ENCODE data around the gene PRICKLE1.
"Not testable (repeated sequence)": the region's sequence is repeated elsewhere in the genome, so short reads cannot be mapped to it uniquely, and the experiment has no call there.

Gene PRICKLE1

DNA sequence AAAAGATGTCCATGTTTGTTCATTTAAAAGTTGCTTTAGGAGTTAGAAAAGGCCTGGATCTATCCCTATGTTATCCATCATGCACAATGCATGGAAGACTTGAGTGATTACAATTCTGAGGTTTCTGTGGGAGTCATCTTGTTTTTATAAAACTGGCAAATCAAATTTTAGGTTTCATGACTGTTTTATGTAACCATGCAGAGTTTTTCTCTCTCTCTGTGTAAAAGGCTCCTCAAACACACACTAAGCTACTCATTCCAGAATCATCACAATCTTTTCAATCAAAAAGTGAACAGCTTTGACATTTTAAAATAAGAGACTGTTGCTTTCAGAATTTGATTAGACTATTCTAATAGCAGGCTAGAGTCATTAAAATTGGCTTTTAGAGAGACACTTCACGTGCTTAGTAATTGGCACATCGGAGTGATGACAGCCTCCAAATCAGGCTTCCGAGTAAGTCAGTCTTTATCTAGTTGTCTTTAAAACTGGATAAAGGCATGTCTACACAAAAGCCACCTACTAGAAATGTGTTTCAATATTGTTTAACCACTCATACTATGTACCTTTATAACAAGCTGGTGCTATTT, 31.9 kb downstream of the PRICKLE1 start:
- H3K36me3 Mint-ChIP-seq (ENCODE audit: insufficient read depth) = no peaks in the 10 kb centered on the region
- DNase-seq (no peak), ATAC-seq (replicated peaks) (no peak)
- H3K27ac Mint-ChIP-seq = no peak overlapping the region
- H3K9me3 Mint-ChIP-seq = peaks cover 0 to 2% of the 10 kb centered on the region in 2 donors
- no peaks in the 10 kb centered on the region for H3K4me1 Mint-ChIP-seq (ENCODE audit: low read depth in 2 of 2)
- no peaks in the 10 kb centered on the region for H3K27me3 Mint-ChIP-seq
- H3K4me3 Mint-ChIP-seq = no peak overlapping the region

DNA sequence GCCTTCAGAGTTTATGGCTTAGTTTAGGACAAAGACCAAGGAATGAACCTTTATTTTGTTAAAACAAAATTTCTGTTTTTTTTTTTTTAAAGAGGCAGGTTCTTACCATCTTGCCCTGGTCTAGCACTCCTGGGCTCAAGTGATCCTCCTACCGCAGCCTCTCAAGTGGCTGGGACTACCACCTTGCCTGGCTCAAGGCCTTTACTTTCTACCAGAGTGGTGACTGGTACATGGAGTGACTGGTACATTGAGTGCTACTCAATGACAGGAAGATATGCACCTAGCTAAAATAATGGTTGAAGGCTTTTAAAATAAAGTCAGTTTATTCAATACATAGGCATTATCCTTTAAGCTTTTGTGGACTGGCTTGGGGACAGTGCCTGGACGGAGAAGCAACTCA, 32.6 kb downstream of the PRICKLE1 start:
- Mint-ChIP-seq H3K27me3 (no peaks in the 10 kb centered on the region), H3K9me3 (peaks cover 0 to 2% of the 10 kb centered on the region in 2 donors), H3K27ac (no peak overlapping the region), H3K4me1 (ENCODE audit: low read depth in 2 of 2) (no peaks in the 10 kb centered on the region), H3K36me3 (ENCODE audit: insufficient read depth) (no peaks in the 10 kb centered on the region), H3K4me3 (no peak overlapping the region)
- no peak for ATAC-seq (replicated peaks)
- DNase-seq = no peak

DNA sequence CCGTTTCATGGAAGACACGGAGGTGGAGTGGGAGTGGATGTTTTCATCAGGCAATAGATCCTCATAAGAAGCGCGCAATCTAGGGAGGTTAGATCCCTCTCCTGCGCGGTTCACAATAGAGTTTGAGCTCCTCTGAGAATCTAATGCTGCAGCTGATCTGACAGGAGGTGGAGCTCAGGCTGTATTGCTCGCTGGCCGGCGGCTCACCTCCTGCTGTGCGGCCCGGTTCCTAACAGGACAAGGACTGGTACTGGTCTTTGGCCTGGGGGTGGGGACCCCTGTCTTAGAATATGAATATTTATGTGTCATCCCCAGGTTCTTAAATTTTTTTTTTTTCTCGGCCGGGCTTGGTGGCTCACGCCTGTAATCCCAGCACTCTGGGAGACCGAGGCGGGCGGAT, 36.7 kb downstream of the PRICKLE1 start:
- H3K4me3 Mint-ChIP-seq = no peak overlapping the region
- peaks cover 0 to 2% of the 10 kb centered on the region in 2 donors for H3K9me3 Mint-ChIP-seq
- ATAC-seq (replicated peaks) (no peak), DNase-seq (no peak)
- no peaks in the 10 kb centered on the region for H3K36me3 Mint-ChIP-seq (ENCODE audit: insufficient read depth)
- H3K27me3 Mint-ChIP-seq = peaks cover 8 to 14% of the 10 kb centered on the region in 2 donors
- H3K27ac Mint-ChIP-seq = no peak overlapping the region
- H3K4me1 Mint-ChIP-seq (ENCODE audit: low read depth in 2 of 2) = no peaks in the 10 kb centered on the region

DNA sequence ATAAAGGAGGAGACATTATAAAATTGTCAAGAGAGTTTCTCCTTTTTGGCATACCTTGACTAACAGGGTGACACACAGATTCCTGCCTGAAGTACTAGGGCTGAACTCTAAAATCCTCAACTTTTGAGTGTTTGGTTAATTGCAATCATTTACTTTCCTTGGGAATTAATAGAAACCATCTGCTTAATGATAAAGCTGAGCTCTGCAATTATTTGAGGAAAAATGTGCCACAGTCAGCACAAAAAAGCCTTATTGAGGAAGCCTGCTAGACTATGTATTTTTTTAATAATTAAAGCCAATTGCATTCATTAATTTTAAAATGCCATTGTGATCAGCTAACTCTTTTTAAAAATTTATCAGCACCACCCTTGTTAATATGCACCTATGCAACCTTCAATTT, 38.7 kb downstream of the PRICKLE1 start:
- H3K4me1 Mint-ChIP-seq (ENCODE audit: low read depth in 2 of 2) = no peaks in the 10 kb centered on the region
- H3K36me3 Mint-ChIP-seq (ENCODE audit: insufficient read depth) = no peaks in the 10 kb centered on the region
- H3K27me3 Mint-ChIP-seq = peaks cover 8 to 14% of the 10 kb centered on the region in 2 donors
- no peak for ATAC-seq (replicated peaks)
- no peak overlapping the region for H3K27ac Mint-ChIP-seq
- no peak for DNase-seq
- no peak overlapping the region for H3K4me3 Mint-ChIP-seq
- H3K9me3 Mint-ChIP-seq = no peaks in the 10 kb centered on the region

DNA sequence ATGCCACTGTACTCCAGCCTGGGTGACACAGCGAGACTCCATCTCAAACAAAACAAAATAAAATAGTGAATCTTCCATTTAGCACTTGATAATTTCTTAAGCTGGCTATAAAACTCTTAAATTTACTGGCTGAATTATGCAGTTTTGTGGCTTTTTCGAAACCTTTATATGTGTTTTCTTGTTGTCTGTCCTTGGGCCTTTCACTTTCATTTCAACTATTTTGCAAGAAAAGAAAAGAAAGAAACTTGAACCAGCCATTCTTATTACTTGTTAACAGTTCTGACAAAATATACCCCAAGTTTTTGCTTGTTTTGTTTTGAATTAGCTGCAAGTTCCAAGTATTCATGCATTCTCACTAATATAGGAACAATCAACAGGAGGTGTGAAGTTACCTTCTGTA, 42.8 kb downstream of the PRICKLE1 start:
- Mint-ChIP-seq H3K36me3 (ENCODE audit: insufficient read depth) (no peaks in the 10 kb centered on the region), H3K4me3 (no peak overlapping the region)
- no peak for ATAC-seq (replicated peaks)

DNA sequence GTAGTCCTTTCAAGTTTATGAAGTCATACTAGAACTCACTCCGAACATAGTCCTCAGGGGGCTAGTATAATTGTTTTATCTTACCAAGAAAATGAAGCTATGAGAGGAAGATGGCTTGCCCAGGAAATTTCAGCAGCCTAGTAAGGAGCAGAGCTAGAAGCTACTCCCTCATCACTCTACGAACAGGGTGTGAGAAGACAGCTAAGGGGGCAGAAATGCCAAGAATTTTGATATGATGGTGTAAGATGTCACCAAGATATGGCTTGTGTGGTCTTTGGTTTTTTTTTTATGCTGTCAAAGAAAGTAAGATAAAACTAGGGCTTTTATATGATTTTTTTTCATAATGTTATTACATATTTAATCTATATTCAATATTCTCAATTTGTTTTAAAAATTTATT, 47.6 kb downstream of the PRICKLE1 start:
- no peaks in the 10 kb centered on the region for H3K4me1 Mint-ChIP-seq (ENCODE audit: low read depth in 2 of 2)
- H3K36me3 Mint-ChIP-seq (ENCODE audit: insufficient read depth) = no peaks in the 10 kb centered on the region
- DNase-seq (no peak), ATAC-seq (replicated peaks) (no peak)
- no peaks in the 10 kb centered on the region for H3K9me3 Mint-ChIP-seq
- H3K4me3 Mint-ChIP-seq = no peak overlapping the region
- peaks cover 17 to 21% of the 10 kb centered on the region in 2 donors for H3K27me3 Mint-ChIP-seq
- H3K27ac Mint-ChIP-seq = no peak overlapping the region

More for the DNA sequence above, 42.8 kb downstream of the PRICKLE1 start:
- peaks cover 11 to 21% of the 10 kb centered on the region in 2 donors for H3K27me3 Mint-ChIP-seq
- no peaks in the 10 kb centered on the region for H3K9me3 Mint-ChIP-seq
- H3K4me1 Mint-ChIP-seq (ENCODE audit: low read depth in 2 of 2) = no peaks in the 10 kb centered on the region
- no peak overlapping the region for H3K27ac Mint-ChIP-seq
- DNase-seq = no peak

DNA sequence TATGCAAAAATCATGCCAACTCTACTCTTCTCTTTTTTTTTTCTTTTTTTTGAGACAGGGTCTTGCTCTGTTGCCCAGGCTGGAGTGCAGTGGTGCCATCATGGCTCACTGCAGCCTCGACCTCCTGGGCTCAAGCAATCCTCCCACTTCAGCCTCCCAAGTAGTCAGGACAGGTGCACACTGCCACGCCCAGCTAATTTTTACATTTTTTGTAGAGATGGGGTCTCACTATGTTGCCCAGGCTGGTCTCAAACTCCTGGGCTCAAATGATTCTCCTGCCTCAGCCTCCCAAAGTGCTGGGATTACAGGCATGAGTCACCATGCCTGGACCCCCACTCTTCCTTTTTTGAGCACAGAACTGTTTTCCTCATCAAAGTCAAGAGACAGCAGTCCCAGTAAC, 48.2 kb downstream of the PRICKLE1 start:
- not testable (repeated sequence) for H3K4me1 Mint-ChIP-seq (ENCODE audit: low read depth in 2 of 2); ATAC-seq (replicated peaks); H3K36me3 Mint-ChIP-seq (ENCODE audit: insufficient read depth); H3K9me3 Mint-ChIP-seq; H3K4me3 Mint-ChIP-seq; DNase-seq; H3K27ac Mint-ChIP-seq
- peaks cover 21 to 23% of the 10 kb centered on the region in 2 donors for H3K27me3 Mint-ChIP-seq

DNA sequence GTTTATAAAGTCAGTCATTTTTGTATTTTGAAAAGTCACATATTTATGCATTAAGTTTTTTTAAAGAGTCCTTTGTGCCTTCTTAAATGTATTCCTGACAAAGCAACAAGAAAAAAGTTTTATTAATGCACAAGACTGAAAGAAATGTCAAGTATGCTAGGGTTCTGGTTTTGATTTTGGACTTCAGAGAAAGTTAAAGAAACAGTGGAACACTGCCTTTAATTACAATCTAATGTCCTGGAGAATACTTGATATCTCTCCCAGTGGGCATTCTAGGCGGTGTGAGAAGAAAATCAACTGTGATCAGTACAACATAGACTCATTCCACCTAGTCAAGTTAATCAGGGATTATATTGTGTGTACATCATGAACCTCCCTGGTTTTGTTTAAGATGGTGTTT, 49.9 kb downstream of the PRICKLE1 start:
- H3K27ac Mint-ChIP-seq = no peak overlapping the region
- no peak for ATAC-seq (replicated peaks)

DNA sequence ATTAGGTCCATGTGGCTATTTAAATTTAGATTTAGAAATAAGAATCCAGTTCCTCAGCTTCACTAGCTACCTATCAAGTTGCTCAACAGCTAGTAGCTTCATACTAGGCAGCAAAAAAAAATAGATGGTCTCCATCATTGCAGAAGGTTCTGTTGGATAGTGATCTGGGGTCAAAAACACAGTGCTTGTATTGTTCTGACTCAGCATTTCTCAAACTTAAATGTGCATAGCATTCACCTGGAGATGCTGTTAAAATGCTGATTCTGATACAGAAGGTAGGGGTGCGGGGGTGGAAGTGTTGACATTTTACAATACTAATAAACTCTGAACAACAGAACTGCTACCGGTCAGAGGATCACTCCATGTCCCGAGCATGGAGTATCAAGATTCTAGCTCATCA, 51.3 kb downstream of the PRICKLE1 start:
- Mint-ChIP-seq H3K36me3 (ENCODE audit: insufficient read depth) (no peaks in the 10 kb centered on the region), H3K9me3 (no peaks in the 10 kb centered on the region), H3K27ac (no peak overlapping the region), H3K27me3 (peaks cover 16 to 25% of the 10 kb centered on the region in 2 donors), H3K4me1 (ENCODE audit: low read depth in 2 of 2) (no peaks in the 10 kb centered on the region), H3K4me3 (no peak overlapping the region)
- no peak for DNase-seq
- ATAC-seq (replicated peaks) = no peak

More for the DNA sequence above, 49.9 kb downstream of the PRICKLE1 start:
- Mint-ChIP-seq H3K9me3 (no peaks in the 10 kb centered on the region), H3K4me1 (ENCODE audit: low read depth in 2 of 2) (no peaks in the 10 kb centered on the region), H3K27me3 (peaks cover 21 to 25% of the 10 kb centered on the region in 2 donors), H3K36me3 (ENCODE audit: insufficient read depth) (no peaks in the 10 kb centered on the region), H3K4me3 (no peak overlapping the region)
- no peak for DNase-seq

DNA sequence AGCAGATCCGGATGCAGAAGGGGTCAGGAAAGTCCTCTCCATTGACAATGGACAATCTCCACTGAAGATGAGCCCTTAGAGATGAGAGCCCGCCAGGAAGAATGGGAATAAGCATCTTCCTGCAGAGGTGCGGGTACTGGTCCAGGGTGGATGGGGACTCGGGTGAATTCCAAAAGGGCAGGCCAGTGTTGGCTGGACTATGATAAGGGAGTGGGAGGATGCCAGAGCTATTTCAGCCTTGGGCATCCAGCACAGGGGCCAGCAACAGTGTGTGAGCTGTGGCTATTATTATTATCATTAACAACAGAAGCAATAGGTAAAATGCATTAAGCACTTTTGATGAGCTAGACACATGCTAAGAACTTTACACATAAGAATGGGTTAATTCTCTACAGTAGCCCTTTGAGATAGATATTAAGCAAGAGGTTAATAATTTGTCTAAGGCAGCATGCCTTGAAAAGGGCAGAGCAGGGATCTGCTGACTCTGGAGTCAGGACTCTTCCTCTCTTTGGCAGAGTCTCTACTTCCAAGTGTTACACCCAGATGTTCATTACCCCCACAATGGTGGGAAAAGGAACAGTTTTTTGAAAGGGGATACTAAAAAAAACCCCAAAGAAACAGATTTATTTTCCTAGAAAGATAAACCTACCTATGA, 55.2 kb downstream of the PRICKLE1 start:
- DNase-seq (no peak), ATAC-seq (replicated peaks) (no peak)
- Mint-ChIP-seq H3K9me3 (no peaks in the 10 kb centered on the region), H3K4me1 (ENCODE audit: low read depth in 2 of 2) (no peaks in the 10 kb centered on the region), H3K36me3 (ENCODE audit: insufficient read depth) (no peaks in the 10 kb centered on the region), H3K27me3 (peaks cover 8 to 16% of the 10 kb centered on the region in 2 donors), H3K4me3 (no peak overlapping the region), H3K27ac (no peak overlapping the region)

DNA sequence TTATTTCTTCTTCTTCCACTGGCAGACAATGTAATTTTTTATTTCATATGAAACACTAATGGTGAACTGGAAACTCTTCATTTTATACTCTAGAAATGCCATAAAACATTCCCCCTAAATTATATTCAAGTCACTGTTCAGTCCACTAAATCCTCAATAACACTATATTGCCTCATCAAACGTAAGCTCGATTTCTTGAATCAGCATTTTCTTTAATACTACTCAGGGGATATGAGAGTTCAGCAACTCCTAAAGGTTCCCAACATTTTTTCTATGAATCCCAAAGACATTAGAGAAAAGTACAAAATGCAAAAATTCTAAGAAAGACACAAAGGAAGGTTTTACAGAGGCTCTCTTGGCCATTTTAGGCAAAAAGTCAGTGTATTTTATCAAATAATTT, 59.3 kb downstream of the PRICKLE1 start:
- no peaks in the 10 kb centered on the region for H3K36me3 Mint-ChIP-seq (ENCODE audit: insufficient read depth)
- peaks cover 12 to 20% of the 10 kb centered on the region in 2 donors for H3K27me3 Mint-ChIP-seq
- H3K27ac Mint-ChIP-seq = no peak overlapping the region
- no peak for DNase-seq
- no peaks in the 10 kb centered on the region for H3K4me1 Mint-ChIP-seq (ENCODE audit: low read depth in 2 of 2)
- ATAC-seq (replicated peaks) = no peak
- no peak overlapping the region for H3K4me3 Mint-ChIP-seq
- H3K9me3 Mint-ChIP-seq = no peaks in the 10 kb centered on the region

DNA sequence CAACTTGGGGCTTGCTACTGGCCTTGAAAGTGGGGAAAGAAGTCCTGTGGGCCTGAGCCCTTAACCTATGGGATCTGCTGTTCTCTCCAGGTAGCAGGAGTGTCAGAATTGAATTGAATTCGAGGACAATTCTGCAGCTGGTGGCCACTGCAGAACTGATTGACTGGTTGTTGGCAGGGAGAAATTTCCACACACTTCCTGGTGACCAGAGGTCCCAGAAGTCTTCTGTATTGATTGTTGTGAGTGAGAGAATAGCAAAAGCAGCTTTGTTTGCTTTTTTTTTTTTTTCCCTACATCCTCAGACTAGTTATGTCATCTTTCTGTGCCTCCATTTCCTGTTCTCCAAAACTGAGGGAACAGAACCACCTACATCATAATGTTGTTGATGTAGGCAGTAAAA, 64.1 kb downstream of the PRICKLE1 start:
- Mint-ChIP-seq H3K4me1 (ENCODE audit: low read depth in 2 of 2) (no peaks in the 10 kb centered on the region), H3K27ac (no peak overlapping the region), H3K4me3 (no peak overlapping the region), H3K9me3 (no peaks in the 10 kb centered on the region), H3K36me3 (ENCODE audit: insufficient read depth) (no peaks in the 10 kb centered on the region), H3K27me3 (peaks cover 12 to 23% of the 10 kb centered on the region in 2 donors)
- DNase-seq (no peak), ATAC-seq (replicated peaks) (no peak)

DNA sequence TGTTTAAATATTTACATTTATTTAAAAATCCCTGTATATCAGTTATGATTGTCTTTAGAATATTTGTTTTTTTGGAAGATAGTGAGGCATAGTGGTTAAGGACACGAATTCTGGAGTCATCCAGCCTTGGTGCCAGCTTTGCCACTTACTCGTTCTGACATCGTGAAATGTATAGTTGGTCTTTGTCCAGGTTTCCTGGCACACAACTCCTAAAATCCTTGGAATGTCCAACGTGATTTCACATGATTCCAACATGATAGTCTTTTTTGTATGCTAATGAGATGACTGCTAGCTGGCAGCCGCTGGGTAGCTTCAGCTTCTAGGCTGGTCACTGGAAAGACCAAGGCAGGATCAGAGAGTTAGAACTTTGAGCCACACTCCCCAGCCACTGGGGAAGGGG, 64.8 kb downstream of the PRICKLE1 start:
- Mint-ChIP-seq H3K4me3 (no peak overlapping the region), H3K4me1 (ENCODE audit: low read depth in 2 of 2) (no peaks in the 10 kb centered on the region), H3K27me3 (peaks cover 12 to 23% of the 10 kb centered on the region in 2 donors), H3K9me3 (no peaks in the 10 kb centered on the region), H3K36me3 (ENCODE audit: insufficient read depth) (no peaks in the 10 kb centered on the region), H3K27ac (no peak overlapping the region)
- ATAC-seq (replicated peaks) (no peak), DNase-seq (no peak)

DNA sequence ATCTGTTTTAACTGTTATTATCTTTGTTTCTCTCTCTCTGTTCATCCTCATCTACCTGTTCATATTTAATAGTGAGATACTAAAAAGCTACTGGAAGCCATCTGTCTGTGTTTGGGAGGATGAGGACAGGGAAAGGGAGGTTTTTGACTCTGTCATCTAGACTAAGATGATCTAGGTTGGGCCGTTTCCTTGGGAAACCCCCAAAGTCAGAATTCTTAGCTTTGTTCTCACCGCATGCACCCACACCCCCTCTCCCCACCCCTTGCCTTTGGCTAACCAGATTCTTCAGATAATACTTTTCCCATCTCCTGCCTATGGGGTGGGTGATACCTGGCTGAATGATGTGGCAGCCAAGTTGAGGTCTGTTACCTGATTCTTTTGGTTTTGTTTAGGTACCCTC, 73.0 kb downstream of the PRICKLE1 start:
- no peak overlapping the region for H3K27ac Mint-ChIP-seq
- no peak for ATAC-seq (replicated peaks)
- no peaks in the 10 kb centered on the region for H3K36me3 Mint-ChIP-seq (ENCODE audit: insufficient read depth)
- no peaks in the 10 kb centered on the region for H3K4me1 Mint-ChIP-seq (ENCODE audit: low read depth in 2 of 2)
- no peak for DNase-seq
- no peak overlapping the region for H3K4me3 Mint-ChIP-seq
- H3K27me3 Mint-ChIP-seq = peaks cover 6 to 8% of the 10 kb centered on the region in 2 donors
- peaks cover 0 to 2% of the 10 kb centered on the region in 2 donors for H3K9me3 Mint-ChIP-seq

All from effector memory CD8-positive, alpha-beta T cell (primary cell).